AG08396 (cell line): Measurements from ENCODE around the gene C2orf68.
A peak's percentile ranks its signal among the peaks of the same experiment; 100 is the strongest.
"Not testable (repeated sequence)": the region's sequence is repeated elsewhere in the genome, so short reads cannot be mapped to it uniquely, and the experiment has no call there.

Experiments used
- DNase-seq: peaks from one replicate; pipeline ENCODE4 v3.0.0; 2012; ENCODE audit warnings: low spot score, mixed read lengths

Gene C2orf68, protein sequence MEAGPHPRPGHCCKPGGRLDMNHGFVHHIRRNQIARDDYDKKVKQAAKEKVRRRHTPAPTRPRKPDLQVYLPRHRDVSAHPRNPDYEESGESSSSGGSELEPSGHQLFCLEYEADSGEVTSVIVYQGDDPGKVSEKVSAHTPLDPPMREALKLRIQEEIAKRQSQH

DNA sequence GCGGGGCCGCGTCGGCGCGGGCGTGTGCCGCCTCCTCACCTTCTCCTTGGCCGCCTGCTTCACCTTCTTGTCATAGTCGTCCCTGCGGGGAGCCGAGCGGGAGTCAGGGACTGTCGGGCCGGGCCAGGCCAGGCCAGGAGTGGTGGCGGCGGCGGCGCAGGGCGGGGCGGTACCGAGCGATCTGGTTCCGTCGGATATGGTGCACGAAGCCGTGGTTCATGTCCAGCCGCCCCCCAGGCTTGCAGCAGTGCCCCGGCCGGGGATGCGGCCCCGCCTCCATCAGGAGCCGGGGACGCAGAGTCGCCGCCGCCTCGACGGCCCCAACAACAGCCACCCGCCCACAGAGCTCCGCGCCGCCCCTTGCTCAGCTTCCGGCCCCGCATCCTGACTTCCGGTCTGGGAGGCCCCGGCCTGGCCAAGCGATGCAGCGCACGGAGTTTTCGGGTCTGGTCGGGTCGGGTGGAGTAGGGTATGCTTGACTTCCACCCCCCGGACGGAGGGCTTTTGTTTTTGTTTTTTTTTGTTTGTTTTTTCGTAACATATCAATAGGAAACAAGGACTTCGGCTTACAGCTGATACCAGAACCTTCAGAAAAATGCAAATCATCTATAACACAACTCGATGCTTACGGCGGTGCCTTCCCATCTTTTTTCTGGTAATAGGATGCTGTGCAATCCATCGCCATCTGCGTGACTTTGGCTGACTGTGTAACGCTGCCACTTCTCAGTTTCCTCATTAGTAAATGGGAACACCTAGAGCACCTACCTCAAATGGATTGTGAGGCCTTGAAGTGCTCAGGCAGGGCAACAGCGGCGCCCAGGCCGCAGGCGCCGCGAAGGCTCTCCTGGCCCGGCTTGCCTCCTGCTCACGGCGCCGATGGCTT, at the start of gene C2orf68:
TSS of gene C2orf68 (minus strand) at position 362 of the 883 bp plus-strand sequence. CDS start at position 280, 82 bp downstream.
- DNase-seq = peak; percentile 93

DNA sequence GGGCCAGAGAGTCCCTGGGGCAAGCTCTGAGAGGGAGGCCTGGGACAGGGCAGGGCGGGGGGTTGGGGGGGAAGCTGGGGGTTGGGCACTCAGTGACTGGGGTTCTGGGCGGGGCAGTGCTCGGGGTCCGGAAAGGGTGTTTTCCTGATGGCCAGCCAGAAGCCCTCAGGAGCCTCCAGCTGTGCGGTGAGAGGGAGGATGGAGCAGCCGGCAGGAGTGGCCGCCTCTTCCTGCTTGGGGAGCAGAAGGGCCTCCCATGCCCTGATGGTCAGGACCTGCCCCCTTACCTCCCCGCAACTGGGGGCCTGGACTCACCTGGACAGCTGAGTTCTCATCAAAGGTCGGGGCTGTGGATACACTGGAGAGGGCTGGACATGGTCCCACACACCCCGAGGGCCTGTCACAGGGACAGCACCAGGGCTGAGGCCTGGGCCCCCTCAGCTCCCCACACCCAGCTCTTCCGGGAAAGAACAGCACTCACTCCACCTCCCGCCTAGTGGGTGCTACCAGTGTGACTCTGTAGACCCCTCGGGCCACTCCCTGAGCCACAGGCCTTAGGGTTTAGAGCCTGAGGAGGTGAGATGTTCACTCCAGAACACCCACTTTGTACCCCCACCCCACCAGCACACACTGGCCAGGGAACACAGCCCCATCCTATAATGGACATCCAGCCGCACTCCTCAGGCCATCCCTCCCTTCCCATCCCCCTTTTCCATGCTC, 49.4 kb upstream of the C2orf68 start:
- no peak for DNase-seq

DNA sequence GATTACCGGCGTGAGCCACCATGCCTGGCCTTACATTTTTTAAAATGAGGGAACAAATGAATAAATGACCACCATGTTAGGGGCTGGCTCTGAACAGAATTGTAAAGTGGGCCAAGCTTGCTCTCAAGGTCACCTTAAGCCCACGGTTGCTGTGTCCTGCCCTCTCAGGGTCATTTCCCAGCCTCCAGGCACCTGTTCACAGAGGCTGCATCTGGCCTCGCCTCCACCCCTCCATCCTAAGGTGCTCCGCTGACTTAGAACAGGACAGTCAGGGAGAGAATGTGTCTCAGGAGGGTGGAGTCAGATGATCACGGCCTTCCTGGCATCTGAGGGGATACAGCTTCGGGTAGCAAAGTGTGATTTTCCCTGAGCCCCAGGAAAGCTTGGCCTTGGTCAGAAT, 48.9 kb upstream of the C2orf68 start:
- no peak for DNase-seq

DNA sequence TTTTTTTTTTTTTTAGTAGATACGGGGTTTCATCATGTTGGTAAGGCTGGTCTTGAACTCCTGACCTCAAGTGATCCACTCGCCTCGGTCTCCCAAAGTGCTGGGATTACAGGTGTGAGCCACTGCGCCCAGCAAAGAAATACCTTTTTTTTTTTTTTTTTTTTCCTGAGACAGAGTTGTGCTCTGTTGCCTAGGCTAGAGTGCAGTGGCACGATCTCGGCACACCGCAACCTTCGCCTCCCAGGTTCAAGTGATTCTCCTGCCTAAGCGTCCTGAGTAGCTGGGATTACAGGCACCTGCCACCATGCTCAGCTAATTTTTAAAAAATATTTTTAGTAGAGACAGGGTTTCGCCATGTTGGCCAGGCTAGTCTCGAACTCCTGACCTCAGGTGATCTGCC, 48.4 kb upstream of the C2orf68 start:
- DNase-seq = not testable (repeated sequence)

DNA sequence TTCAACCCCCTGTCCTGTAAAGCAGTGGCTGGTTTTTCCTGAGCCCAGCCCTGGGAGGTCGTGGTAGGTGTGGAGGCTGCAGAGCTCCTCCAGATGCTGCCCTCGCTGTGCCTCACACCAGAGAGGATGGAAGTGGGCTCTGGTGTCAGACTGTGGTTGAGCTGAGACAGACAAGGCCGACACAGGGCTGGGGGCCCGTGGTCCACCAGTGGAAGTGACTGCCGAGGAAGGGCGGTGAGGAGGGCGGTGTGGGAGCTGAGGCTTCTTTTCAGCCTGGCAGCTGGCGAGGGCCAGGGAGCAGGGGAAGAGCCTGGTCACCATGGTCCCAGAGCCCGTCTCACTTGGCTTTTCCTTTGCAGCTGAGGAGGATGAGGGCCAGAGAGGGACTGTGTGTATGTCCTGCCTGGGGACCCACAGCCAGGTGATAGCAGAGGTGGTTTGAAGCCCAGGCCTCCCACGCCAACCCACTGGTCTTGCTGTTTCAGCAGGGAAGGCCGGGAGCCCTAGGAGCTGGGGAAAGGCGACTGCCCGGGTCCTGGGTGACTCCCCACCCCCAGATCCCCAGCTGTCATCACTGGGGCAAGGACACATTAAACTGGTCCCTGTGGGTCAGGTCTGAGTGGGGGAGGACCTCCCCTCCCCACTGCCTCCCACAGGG, 47.6 kb upstream of the C2orf68 start:
- no peak for DNase-seq

DNA sequence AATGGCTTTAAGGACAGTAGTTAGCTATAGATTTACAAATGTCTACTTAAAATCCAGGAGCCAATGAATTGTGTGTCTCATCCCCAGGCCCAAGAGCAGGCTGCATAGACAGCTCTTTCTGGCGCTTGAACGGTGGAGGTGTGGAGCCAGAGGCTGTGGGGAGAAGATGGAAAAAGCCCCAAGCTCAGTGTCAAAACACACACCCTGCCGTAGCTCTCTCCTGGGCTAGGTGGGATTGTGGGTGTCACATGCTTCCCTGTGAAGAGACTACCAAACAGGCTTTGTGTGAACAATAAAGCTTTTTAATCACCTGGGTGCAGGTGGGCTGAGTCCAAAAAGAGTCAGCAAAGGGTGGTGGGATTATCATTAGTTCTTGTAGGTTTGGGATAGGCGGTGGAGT, 45.5 kb upstream of the C2orf68 start:
- not testable (repeated sequence) for DNase-seq

DNA sequence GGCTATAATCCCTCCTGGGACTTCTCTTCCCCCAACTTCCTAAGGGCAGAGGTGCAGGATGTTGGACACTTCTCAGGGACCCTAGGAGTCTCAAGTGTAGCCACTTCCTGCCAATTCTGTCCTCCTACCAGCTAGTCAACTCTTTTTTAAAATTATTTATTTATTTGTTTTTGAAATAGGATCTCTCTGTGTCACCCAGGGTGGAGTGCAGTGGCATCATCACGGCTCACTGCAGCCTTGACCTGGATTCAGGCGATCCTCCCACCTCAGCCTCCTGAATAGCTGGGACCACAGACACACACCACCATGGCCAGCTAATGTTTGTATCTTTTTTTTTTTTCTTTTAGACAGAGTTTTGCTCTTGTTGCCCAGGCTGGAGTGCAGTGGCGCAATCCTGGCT, 44.6 kb upstream of the C2orf68 start:
- no peak for DNase-seq

DNA sequence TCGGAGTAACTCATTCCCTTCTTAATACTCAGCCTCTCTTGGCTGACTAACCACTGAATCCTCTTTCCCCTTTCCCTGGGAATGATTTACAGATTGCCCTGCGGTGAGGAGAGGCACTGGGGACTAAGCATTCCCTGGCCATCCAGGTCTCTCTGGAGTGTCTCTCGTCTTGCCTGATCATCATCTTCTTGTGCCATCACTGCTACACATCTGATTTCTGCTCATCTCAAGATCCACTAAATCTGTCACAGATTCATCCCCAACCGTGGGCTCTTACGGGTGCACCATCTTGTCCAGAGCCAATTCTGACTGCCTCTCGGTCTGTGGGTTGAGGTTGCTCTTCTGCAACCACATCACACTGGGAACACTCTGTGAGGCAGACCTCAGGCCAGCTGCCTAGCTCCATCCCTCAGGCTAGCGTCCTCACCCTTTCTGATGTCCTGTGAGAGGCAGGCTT, 44.1 kb upstream of the C2orf68 start:
- DNase-seq = peak; percentile 53

DNA sequence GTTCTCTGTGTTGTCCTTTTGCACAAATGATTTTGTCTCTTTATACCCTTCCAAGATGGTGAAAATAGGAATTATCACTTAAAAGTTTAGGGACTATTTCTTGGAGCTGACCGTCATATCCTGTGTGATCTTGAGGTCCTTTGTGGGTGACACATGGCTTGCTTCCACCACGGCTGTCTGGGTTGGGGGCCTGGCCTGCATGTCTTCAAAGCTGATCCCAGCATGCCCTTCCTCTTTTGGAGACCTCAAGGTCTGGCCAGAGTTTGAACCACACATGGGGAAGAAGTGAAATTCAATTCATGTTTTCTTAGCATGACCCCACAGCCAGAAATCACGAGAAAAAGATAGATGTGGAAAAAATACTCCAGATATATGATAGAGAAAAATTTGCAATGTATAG, 42.1 kb upstream of the C2orf68 start:
- DNase-seq = no peak

DNA sequence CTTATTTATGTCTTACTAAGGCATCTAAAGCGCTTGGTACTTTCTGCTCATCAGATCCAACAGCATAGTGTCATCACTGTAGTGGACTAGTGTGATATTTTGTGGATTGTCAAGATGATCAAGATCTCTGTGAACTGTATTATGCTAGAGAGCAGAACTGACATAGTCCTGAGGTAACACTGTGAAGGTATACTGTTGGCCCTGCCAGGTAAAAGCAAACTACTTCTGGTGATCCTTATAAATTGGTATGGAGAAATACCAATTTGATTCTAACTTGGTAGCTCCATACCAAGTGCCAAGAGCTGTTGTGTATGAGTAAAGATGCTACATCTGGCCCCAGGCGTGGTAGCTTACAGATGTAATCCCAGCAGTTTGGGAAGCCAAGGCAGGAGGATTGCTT, 40.2 kb upstream of the C2orf68 start:
- DNase-seq = no peak

DNA sequence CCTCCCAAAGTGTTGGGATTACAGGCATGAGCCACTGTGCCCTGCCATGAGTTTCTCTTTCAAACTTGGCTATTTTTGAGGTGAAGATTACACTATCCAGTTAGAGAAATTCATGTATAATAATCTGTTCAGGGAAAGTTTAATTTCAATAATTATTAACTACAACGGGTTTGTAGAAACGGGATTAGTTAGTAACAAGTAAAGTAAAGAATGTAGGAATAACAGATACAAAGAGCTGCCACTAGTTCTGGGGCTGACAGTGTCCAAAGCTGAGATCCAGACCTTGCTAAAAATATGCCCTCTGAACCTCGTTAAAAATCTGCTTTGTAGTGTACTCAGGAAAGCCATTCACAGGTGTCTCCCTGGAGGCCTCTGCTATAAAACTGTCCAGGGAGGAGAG, 39.2 kb upstream of the C2orf68 start:
- no peak for DNase-seq

DNA sequence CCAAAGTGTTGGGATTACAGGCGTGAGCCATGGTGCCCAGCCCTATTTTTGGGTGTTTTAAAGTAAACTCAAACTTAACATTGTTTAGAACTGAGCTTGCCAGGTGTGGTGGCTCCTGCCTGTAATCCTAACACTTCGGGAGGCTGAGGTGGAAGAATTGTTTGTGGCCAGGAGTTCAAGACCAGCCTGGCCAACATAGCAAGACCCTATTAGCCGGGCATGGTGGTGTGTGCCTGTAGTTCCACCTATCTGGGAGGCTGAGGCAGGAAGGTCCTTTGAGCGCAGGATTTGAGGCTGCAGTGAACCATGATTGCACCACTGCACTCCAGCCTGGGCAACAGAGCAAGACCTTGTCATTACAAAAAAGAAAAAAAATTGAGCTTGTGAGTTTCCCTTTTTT, 38.6 kb upstream of the C2orf68 start:
- no peak for DNase-seq

DNA sequence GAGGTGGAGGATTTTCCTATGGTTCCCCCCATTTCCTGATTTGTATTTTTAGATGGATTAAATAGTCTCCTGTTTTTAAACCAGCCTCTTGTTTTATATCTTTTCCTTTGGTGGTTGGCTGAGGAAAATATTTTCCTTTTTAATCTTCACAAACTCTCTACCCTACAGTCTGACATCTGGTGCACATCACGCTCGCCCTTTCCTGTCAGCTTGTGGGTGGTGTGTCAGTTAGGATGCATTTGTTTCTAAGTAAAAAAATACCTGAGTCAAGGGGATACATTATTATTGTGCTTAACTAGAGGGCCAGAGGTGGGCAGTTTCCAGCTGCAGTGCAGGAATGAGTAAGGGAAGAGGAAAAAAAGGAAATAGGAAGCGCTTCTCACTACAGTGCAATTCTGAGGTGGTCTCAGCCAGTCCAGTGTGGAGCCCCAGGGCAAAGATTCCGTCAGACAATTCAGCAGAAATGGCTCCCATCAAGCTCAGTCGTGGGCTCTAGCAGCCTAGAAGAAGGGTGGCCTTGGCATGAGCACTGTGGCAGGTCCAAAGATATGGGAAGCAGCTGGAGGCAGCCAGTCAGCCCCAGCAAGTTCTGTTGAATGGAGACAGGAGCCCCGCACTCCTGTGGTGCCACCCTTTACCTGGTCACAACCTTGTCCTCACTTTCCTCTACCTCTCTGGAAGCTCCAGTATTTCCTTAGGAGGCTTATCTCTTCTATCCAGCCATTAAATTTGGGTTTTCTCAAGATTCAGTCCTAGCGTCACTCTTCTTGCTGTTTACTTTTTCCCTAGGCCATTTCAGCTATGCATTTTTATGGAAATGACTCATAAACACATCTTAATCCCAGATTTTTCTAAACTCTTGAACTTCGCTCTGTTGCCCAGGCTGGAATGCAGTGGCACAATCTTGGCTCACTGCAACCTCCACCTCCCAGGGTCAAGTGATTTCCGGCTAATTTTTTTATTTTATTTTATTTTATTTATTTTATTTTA, 37.6 kb upstream of the C2orf68 start:
- peak; percentile 37 for DNase-seq

DNA sequence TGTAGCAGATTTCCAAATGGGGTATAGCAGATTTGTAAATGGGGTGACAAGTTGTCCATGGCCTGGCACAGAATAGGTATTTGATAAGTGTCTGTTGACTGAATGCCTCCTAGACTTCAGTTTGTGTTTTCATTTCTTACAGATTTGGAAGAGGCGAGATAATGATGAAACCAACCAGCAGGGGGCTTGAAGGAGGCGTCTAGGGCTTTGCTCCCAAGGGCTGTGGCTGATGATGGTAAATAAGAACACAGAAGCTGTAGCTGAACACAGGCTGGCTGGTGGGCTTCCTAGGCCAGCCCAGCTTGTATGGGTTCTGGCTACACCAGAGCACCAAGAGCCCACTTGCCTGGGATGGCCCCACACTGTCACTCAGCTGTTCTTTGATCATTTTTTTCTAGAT, 36.8 kb upstream of the C2orf68 start:
- peak; percentile 68 for DNase-seq

DNA sequence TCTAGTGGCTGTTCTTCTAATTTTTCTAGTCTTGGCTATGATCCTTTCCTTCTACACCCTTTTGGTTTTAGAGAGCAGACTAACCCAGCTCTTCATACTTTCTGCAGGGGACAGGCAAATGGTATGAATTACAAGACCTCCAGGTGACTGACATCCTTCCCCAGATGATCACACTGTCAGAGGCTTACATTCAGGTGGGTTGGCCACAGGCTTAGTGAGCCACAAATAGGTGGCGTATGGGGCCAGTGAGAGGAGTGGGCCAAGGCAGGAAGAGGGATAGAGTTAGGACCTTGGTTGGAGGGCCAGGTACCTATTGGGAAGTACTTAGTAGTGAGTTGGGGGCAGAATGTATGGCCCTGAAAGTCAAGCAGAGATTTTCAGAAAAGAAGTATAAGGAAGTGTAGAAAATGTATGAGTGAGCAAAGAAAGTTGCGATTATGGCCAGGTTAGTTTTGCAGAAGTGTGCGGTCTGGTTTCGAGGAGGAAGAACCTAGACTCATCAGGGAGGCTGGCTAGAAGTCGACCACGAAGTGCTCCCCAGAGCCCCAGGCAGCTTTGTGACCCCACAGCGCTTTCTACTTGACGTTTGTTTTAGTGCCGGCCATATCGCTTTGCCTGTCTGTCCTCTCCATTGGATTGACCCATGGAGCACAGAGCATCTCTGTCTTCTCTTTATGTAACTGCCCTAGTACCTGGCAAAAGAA, 36.1 kb upstream of the C2orf68 start:
- DNase-seq = no peak

DNA sequence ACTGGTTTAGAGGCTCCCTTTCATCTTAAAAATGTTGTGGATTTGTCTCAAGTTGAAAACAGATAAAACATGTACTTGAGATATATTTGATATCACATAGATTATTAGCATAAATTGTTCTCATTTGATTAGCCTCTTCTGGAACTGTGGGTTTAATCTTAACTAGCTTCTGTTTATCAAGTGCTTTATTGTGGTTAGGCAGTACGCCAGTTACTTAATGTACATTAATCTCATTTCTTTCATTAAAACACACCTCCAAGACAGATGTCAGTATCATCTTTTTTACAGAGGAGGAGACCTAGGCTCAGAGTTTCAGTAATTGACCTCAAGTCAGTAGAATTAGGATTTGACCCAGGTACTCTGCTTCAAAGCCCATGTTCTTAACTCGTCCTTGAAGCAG, 34.3 kb upstream of the C2orf68 start:
- DNase-seq = no peak

DNA sequence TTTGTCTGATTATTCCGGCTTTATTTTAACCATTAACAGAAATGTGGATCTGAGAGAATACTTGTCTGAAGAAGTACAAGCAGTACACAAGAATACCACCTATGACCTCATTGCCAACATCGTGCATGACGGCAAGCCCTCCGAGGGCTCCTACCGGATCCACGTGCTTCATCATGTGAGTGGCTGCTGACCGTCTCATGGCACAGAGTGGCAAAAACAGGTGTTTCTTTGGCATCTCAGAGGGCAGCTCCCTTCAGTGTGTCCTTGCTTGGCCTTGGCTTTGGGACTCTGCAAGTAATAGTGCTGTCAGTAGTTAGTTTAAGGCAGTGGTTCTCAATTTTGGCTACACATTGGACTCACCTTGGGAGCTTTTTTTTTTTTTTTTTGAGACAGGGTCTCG, 33.0 kb upstream of the C2orf68 start:
- no peak for DNase-seq

DNA sequence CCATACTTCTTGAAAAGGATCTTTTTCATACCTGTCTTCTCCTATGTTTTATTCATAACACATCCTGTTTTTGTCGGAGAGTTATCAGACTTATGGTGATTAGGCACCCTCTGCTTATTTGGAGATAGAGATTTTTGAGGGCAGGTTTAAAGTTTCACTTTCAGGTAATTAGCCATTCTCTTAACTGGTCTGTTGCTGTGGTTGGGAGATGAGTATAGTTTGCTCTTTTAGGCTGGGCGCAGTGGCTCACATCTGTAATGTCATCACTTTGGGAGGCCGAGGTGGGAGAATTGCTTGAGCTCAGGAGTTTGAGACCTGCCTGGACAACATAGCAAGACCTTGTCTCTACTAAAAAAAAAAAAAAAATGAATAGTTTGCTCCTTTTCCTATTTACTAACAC, 30.9 kb upstream of the C2orf68 start:
- no peak for DNase-seq

DNA sequence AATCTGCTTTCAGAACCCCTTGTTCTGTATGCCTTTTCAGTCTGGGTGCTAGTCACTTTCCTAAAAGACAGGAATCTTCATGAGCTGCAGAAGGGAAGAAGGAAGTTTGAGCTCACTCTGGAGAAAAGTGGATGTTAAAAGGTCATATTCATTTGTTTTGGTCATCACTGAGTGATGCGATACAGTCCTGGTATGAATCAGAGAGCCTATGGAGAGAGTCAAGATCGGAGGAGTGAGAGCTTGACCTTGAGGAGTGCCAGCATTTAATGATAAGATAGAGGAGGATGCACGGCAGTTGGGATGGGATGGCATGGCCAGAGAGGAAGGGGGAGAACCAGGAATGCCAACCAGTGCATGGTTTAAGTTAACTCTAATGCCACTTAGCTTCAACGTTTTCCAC, 23.8 kb upstream of the C2orf68 start:
- no peak for DNase-seq

DNA sequence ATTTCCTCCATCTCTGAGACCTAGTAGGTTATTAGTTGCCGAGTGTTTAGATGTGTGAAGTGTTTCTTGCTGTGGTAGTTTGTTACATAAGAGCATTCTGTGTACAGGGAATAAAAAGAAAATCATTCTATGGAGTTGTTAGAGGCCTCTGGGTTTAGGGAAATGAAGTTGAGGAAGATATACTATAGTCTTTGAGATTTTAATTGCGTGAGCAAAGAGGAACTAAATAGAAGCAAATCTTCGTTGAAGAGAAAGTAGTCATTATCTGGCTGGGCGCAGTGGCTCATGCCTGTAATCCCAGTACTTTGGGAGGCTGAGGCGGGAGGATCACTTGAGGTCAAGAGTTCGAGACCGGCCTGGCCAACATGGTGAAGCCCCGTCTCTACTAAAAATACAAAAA, 23.1 kb upstream of the C2orf68 start:
- DNase-seq = no peak

DNA sequence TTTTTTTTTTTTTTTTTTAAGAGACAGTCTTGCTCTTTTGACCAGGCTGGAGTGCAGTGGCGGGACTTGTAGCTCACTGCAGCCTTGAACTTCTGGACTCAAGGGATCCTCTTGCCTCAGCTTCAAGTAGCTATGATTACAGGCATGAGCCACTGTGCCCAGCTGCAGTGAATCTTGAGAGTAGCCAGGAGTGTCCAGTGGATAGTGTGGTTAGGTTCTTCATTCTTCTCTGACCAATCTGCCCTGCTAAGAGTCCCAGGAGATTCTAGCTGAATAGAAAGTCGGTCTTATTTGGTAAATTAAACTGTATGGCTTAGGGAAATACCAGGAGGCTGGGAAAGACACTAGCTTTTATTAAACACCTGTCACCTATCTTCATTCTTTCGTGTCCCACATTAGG, 19.4 kb upstream of the C2orf68 start:
- no peak for DNase-seq
